Left lung (tissue), 14 donors: ENCODE results near the gene INTS2. TPM values are rescaled to one million over a fixed set of nuclear protein-coding genes. Genes with fewer than 3 reads are reported as not detected.

ENCODE experiments used
- ATAC-seq: fragments of 200-7000 bp; cut with Tn5 transposase; one replicate; pipeline ENCODE4 v1.9.1; 2020; ENCODE audit warnings: moderate library complexity
- DNase-seq, 4 donors: peaks; one replicate each; pipeline ENCODE4 v3.0.0-alpha.2; 2013 to 2020
- H3K27ac ChIP-seq, 2 donors: fragments of 200-600 bp; sonication (generic) in 1 of 2; one replicate each; pipeline versions ENCODE4 v1.5.0 to v1.8.0; 2020 to 2021
- H3K27me3 ChIP-seq, 2 donors: fragments of 200-600 bp; sonication (generic) in 1 of 2; one replicate each; pipeline versions ENCODE4 v1.5.0 to v1.8.0; 2020 to 2021
- H3K36me3 ChIP-seq, 2 donors: fragments of 200-600 bp; sonication (generic) in 1 of 2; one replicate each; pipeline versions ENCODE4 v1.5.0 to v1.8.0; 2020 to 2021
- H3K4me1 ChIP-seq, 2 donors: fragments of 200-600 bp; one replicate each; pipeline ENCODE4 v1.8.0; 2021
- H3K4me3 ChIP-seq, 2 donors: fragments of 200-600 bp; sonication (generic) in 1 of 2; one replicate each; pipeline versions ENCODE4 v1.5.0 to v1.8.0; 2020 to 2021; ENCODE audit warnings: mild to moderate bottlenecking in 1 of 2
- H3K9me3 ChIP-seq, 2 donors: fragments of 200-600 bp; sonication (generic) in 1 of 2; one replicate each; pipeline versions ENCODE4 v1.5.0 to v1.8.0; 2020 to 2021
- intact Hi-C, 2 donors: fragments of 100-400 bp; cut with DNase I; formaldehyde crosslinking; loops; one replicate each; pipeline versions ENCODE4 v1.11.2 to v1.14.2; 2022
- long read RNA-seq, 12 donors: library from polyadenylated mRNA in 2 of 12; unstranded in 2 of 12; transcript quantifications; one replicate each; pipeline ENCODE4 v2.0.0 and lab custom pipeline, GENCODE V29; 2019 to 2026
- polyA plus RNA-seq, 6 donors: library from polyadenylated mRNA; unstranded; fragments of 120-200 nt; gene quantifications; one replicate each; pipeline ENCODE4 v1.2.1, GENCODE V29; 2013; ENCODE audit not compliant: insufficient read length in 6 of 6
- total RNA-seq, 2 donors: library from RNA; stranded (reverse); fragmentation: NEBNext Ultra II Directional; extraction: Animal tissue kit (Norgen Biotek cat#: 25700); gene quantifications; one replicate each; pipeline ENCODE4 v1.2.1, GENCODE V29; 2021
- TF ChIP-seq, protein P1 (sequence below), 2 donors: fragments of 200-600 bp; sonication (generic) in 1 of 2; IDR thresholded peaks; one replicate each; pipeline versions ENCODE4 v1.5.0 to v1.8.0; 2021; ENCODE audit warnings: antibody characterized with exemption in 2 of 2
- donor health status: DM: no; HTN: yes; CAD: no.
- donor health status: DM: no; HTN: no; CAD: no.

Gene INTS2
- total RNA-seq (10 to 100 TPM; 11.3 to 12.5 TPM), polyA plus RNA-seq (10 to 100 TPM; 11.9 to 14.8 (median 12.6) TPM)
- long read RNA-seq, donor 1: 0 reads
- long read RNA-seq, donor 2, full-length matches to known transcripts: 1 of 1 reads
- long read RNA-seq, donor 2, partial matches to known transcripts: 0 of 1 reads
- long read RNA-seq, donor 2, other reads (novel, unspliced or antisense): 0 of 1 reads
- long read RNA-seq, donor 3: 0 reads
- long read RNA-seq, donor 4: 0 reads
- long read RNA-seq, donor 5, partial matches to known transcripts: 0 of 1 reads
- long read RNA-seq, donor 5, other reads (novel, unspliced or antisense): 0 of 1 reads
- long read RNA-seq, donor 6: 0 reads
- long read RNA-seq, donor 7: 0 reads
- long read RNA-seq, donor 8, full-length matches to known transcripts: 1 of 1 reads
- long read RNA-seq, donor 8, partial matches to known transcripts: 0 of 1 reads
- long read RNA-seq, donor 8, other reads (novel, unspliced or antisense): 0 of 1 reads
- long read RNA-seq, donor 9: 0 reads
- long read RNA-seq, donor 10: 0 reads
- long read RNA-seq, donor 11: 0 reads
- long read RNA-seq, donor 12: 0 reads

GRCh38 chr17:61927208-61928100, at the start of gene INTS2:
INTS2 (minus strand) TSS chr17:61927982; CDS start chr17:61926644, 1,338 bp downstream.
- peak within 1 kb of the TSS; percentile 76 to 89 for H3K27ac ChIP-seq
- intact Hi-C loops: no loop called here
- TF ChIP-seq, protein P1, sequence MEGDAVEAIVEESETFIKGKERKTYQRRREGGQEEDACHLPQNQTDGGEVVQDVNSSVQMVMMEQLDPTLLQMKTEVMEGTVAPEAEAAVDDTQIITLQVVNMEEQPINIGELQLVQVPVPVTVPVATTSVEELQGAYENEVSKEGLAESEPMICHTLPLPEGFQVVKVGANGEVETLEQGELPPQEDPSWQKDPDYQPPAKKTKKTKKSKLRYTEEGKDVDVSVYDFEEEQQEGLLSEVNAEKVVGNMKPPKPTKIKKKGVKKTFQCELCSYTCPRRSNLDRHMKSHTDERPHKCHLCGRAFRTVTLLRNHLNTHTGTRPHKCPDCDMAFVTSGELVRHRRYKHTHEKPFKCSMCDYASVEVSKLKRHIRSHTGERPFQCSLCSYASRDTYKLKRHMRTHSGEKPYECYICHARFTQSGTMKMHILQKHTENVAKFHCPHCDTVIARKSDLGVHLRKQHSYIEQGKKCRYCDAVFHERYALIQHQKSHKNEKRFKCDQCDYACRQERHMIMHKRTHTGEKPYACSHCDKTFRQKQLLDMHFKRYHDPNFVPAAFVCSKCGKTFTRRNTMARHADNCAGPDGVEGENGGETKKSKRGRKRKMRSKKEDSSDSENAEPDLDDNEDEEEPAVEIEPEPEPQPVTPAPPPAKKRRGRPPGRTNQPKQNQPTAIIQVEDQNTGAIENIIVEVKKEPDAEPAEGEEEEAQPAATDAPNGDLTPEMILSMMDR (IDR thresholded peaks at IDR 0.05): no peak
- no peaks in the 10 kb centered on the region for H3K9me3 ChIP-seq
- H3K4me1 ChIP-seq: peaks cover 0 to 20% of the 10 kb centered on the region in 2 donors
- ATAC-seq (peak; percentile 97), DNase-seq (peak; percentile 94 to 98 (median 96))
- H3K36me3 ChIP-seq: peaks cover 0 to 26% of the 10 kb centered on the region in 2 donors
- peak within 1 kb of the TSS; percentile 62 to 66 for H3K4me3 ChIP-seq
- H3K27me3 ChIP-seq: no peaks in the 10 kb centered on the region

DNA sequence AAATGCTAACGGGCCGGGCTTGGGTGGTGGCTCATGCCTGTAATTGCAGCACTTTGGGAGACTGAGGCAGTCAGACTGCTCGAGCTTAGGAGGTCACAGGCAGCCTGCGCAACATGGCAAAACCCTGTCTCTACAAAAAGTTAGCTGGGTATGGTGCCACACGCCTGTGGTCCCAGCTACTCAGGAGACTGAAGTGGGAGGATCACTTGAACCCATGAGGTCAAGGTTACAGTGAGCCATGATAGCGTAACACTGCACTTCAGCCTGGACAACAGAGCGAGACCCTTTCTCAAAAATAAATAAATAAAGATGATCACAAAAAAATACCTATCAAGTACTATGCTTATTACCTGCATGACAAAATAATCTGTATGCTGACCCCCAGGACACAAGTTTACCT, 46.3 kb upstream of the INTS2 start:
- intact Hi-C loops: no loop called here
- ATAC-seq (no peak), DNase-seq (no peak)
- H3K4me1 ChIP-seq: peaks cover 0 to 3% of the 10 kb centered on the region in 2 donors
- H3K9me3 ChIP-seq: no peaks in the 10 kb centered on the region
- no peak overlapping the region for H3K27ac ChIP-seq
- TF ChIP-seq, protein P1 (IDR thresholded peaks at IDR 0.05): no peak
- no peaks in the 10 kb centered on the region for H3K27me3 ChIP-seq
- H3K4me3 ChIP-seq: no peak overlapping the region
- H3K36me3 ChIP-seq: peaks cover 3 to 79% of the 10 kb centered on the region in 2 donors

DNA sequence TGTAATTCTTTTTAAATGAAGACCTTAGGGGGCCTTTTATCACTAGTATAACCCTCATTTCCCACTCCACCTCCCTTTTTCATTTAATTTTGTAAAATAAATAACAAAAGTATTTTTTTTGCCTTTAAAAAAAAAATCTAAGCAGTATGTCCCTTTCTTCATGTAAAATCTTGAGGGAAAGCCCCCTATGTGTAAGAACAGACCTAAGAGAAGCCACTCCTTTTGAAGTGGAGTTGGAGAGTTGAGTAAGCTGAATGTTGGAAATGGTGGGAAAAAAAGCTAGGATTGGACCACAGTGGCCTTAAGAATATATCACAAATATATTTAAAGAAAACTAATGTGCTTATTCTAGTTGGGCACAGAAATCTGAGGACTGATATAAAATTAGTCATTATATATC, 44.5 kb upstream of the INTS2 start:
- Histone ChIP-seq H3K36me3 (peaks cover 3 to 79% of the 10 kb centered on the region in 2 donors), H3K4me1 (peaks cover 0 to 3% of the 10 kb centered on the region in 2 donors), H3K27me3 (no peaks in the 10 kb centered on the region), H3K4me3 (no peak overlapping the region), H3K9me3 (no peaks in the 10 kb centered on the region), H3K27ac (no peak overlapping the region)
- no peak for ATAC-seq
- TF ChIP-seq, protein P1 (IDR thresholded peaks at IDR 0.05): no peak
- DNase-seq: no peak
- intact Hi-C loops: no loop called here

DNA sequence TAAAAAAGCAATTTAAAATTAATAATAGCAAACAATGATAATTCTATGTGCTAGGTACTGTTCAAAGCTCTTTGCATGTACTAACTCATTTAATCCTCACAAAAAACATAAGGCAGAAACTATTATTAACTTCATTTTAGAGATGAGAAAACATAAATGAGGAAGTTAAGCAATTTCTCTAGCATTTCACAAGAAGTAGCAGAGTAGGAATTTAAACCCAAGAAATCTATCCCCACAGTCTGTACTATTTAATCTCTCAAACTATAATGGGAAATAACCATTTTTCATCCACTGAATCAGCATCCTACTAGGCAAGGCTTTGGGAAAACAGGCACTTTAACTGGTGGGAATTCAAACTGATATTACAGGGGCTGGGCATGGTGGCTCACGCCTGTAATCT, 42.2 kb upstream of the INTS2 start:
- no peak for ATAC-seq
- no peaks in the 10 kb centered on the region for H3K9me3 ChIP-seq
- H3K4me3 ChIP-seq: no peak overlapping the region
- H3K36me3 ChIP-seq: peaks cover 3 to 81% of the 10 kb centered on the region in 2 donors
- peak overlapping the region in 1 of 2 donors; percentile 24 for H3K27ac ChIP-seq
- peaks cover 0 to 3% of the 10 kb centered on the region in 2 donors for H3K4me1 ChIP-seq
- no peaks in the 10 kb centered on the region for H3K27me3 ChIP-seq
- TF ChIP-seq, protein P1 (IDR thresholded peaks at IDR 0.05): no peak
- intact Hi-C loops: no loop called here
- DNase-seq: no peak
